Tibial nerve (tissue), 4 donors: ENCODE data around the gene RHEB. TPM values are rescaled to one million over a fixed set of nuclear protein-coding genes. Genes with fewer than 3 reads are reported as not detected.

Experiments used
- DNase-seq, 2 donors: peaks; one replicate each; pipeline ENCODE4 v3.0.0-alpha.2; 2019; ENCODE audit warnings: low spot score in 2 of 2
- H3K27ac ChIP-seq, 4 donors: fragments of 200-600 bp; sonication (generic) in 3 of 4; one replicate each; pipeline ENCODE4 v1.5.1; 2017 to 2019; ENCODE audit warnings: mild to moderate bottlenecking in 1 of 4
- H3K27me3 ChIP-seq, 2 donors: fragments of 200-600 bp; sonication (generic) in 1 of 2; one replicate each; pipeline versions ENCODE4 v1.5.1 to v1.6.0; 2017 to 2019
- H3K36me3 ChIP-seq, 3 donors: fragments of 200-600 bp; sonication (generic); one replicate each; pipeline ENCODE4 v1.5.1; 2018 to 2019
- H3K4me1 ChIP-seq, 4 donors: fragments of 200-600 bp; sonication (generic) in 3 of 4; one replicate each; pipeline ENCODE4 v1.5.1; 2017 to 2019
- H3K4me3 ChIP-seq, 4 donors: fragments of 200-600 bp; sonication (generic) in 3 of 4; one replicate each; pipeline ENCODE4 v1.5.1; 2017 to 2019; ENCODE audit warnings: mild to moderate bottlenecking in 1 of 4, moderate library complexity in 1 of 4
- H3K9me3 ChIP-seq, 4 donors: fragments of 200-600 bp; sonication (generic) in 3 of 4; one replicate each; pipeline ENCODE4 v1.5.1; 2017 to 2019
- EP300 ChIP-seq, 2 donors: sonication (generic); formaldehyde crosslinking; IDR thresholded peaks; one replicate each; pipeline ENCODE4 v1.6.1; 2017; ENCODE audit warnings: antibody characterized with exemption in 2 of 2, mild to moderate bottlenecking in 1 of 2
- POLR2A ChIP-seq, 2 donors: fragments of 450-650 bp; IDR thresholded peaks; one replicate each; pipeline ENCODE4 v1.6.1; 2017; ENCODE audit warnings: antibody characterized with exemption in 2 of 2, mild to moderate bottlenecking in 2 of 2, moderate library complexity in 2 of 2
- WGBS, 2 donors: methylation state at CpG; one replicate each; pipeline ENCODE4 v1.1.5; 2018; 5-methylcytosine and 5-hydroxymethylcytosine counted together
- total RNA-seq, 4 donors: library from RNA; depleted of rRNA; stranded (reverse); fragments of >200 nt; gene quantifications; one replicate each; pipeline ENCODE4 v1.1.0, GENCODE V29; 2016
- TF ChIP-seq, protein P1 (sequence below), 5 experiments: fragments of 200-600 bp in 3 of 5; fragments of 450-650 bp in 2 of 5; sonication (generic) in 3 of 5; IDR thresholded peaks; one replicate each; pipeline ENCODE4 v1.5.1; 2016 to 2019; ENCODE audit warnings: antibody characterized with exemption in 5 of 5, mild to moderate bottlenecking in 3 of 5, moderate library complexity in 2 of 5

Gene RHEB
- total RNA-seq, 4 donors from 2014 or later, result 95.4 to 128 (median 103) TPM

- no peak overlapping the region for H3K4me3 ChIP-seq
- TF ChIP-seq POLR2A (IDR thresholded peaks at IDR 0.05) (no peak), EP300 (IDR thresholded peaks at IDR 0.05) (no peak)
- TF ChIP-seq, protein P1, sequence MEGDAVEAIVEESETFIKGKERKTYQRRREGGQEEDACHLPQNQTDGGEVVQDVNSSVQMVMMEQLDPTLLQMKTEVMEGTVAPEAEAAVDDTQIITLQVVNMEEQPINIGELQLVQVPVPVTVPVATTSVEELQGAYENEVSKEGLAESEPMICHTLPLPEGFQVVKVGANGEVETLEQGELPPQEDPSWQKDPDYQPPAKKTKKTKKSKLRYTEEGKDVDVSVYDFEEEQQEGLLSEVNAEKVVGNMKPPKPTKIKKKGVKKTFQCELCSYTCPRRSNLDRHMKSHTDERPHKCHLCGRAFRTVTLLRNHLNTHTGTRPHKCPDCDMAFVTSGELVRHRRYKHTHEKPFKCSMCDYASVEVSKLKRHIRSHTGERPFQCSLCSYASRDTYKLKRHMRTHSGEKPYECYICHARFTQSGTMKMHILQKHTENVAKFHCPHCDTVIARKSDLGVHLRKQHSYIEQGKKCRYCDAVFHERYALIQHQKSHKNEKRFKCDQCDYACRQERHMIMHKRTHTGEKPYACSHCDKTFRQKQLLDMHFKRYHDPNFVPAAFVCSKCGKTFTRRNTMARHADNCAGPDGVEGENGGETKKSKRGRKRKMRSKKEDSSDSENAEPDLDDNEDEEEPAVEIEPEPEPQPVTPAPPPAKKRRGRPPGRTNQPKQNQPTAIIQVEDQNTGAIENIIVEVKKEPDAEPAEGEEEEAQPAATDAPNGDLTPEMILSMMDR (IDR thresholded peaks at IDR 0.05), result no peak
- 93 to 96% methylated on average over 6 of the region's 6 CpGs for WGBS, 2 donors
- no peaks in the 10 kb centered on the region for H3K27me3 ChIP-seq
- DNase-seq, result no peak
- H3K9me3 ChIP-seq, result no peaks in the 10 kb centered on the region
- no peak overlapping the region for H3K27ac ChIP-seq
- H3K36me3 ChIP-seq, result no peaks in the 10 kb centered on the region
- H3K4me1 ChIP-seq, result no peaks in the 10 kb centered on the region
Measured at GRCh38 chr7:151549644-151550043, 29.9 kb upstream of the RHEB start.

DNA sequence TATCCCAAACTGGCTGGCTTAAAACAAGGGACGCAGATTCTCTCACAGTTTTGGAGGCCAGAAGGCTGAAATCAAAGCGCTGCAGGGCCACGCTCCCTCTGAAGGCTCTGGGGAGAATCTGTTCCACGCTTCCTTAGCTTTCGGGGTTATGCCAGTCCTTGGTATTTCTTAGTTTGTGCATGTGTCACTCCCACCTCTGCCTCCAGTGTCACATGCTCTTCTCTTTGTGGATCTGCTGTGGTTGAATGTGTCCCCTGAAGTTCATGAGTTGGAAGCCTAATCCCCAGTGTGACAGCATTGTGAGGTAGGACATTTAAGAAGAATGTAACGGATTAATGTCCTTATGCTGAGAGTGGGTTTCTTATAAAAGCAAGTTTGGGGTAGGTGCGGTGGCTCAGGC, 29.4 kb upstream of the RHEB start:
- no peak overlapping the region for H3K4me3 ChIP-seq
- H3K27me3 ChIP-seq, result no peaks in the 10 kb centered on the region
- TF ChIP-seq POLR2A (IDR thresholded peaks at IDR 0.05) (no peak), EP300 (IDR thresholded peaks at IDR 0.05) (no peak)
- TF ChIP-seq, protein P1 (IDR thresholded peaks at IDR 0.05), result no peak
- no peaks in the 10 kb centered on the region for H3K4me1 ChIP-seq
- no peak for DNase-seq
- H3K9me3 ChIP-seq, result no peaks in the 10 kb centered on the region
- no peaks in the 10 kb centered on the region for H3K36me3 ChIP-seq
- WGBS, 2 donors, result 90 to 95% methylated on average over 7 of the region's 7 CpGs
- H3K27ac ChIP-seq, result no peak overlapping the region

DNA sequence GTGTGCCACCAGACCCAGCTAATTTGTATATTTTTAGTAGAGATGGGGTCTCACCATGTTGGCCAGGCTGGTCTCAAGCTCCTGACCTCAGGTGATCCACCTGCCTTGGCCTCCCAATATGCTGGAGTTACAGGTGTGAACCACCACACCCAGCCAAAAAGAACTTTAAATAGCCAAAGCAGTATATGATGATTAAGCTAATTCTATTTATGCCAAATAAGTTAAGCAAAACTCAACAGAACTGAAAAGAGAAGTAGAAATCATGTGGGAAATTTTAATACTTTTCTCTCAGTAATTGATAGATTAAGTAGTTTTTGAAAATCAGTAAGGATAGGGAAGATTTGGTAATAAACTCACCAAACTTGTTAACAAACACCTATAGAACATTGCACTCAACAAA, 24.5 kb upstream of the RHEB start:
- no peaks in the 10 kb centered on the region for H3K27me3 ChIP-seq
- H3K4me1 ChIP-seq, result peaks cover 0 to 2% (median 0%) of the 10 kb centered on the region in 4 donors
- H3K4me3 ChIP-seq, result no peak overlapping the region
- H3K27ac ChIP-seq, result no peak overlapping the region
- no peaks in the 10 kb centered on the region for H3K36me3 ChIP-seq
- TF ChIP-seq EP300 (IDR thresholded peaks at IDR 0.05) (no peak), POLR2A (IDR thresholded peaks at IDR 0.05) (no peak)
- TF ChIP-seq, protein P1 (IDR thresholded peaks at IDR 0.05), result no peak
- no peak for DNase-seq
- H3K9me3 ChIP-seq, result no peaks in the 10 kb centered on the region

GRCh38 chr7:151542606-151543130, 23.0 kb upstream of the RHEB start:
- DNase-seq, result no peak
- Histone ChIP-seq H3K4me1 (peaks cover 0 to 17% (median 5%) of the 10 kb centered on the region in 4 donors), H3K27me3 (no peaks in the 10 kb centered on the region), H3K36me3 (no peaks in the 10 kb centered on the region), H3K27ac (no peak overlapping the region), H3K9me3 (no peaks in the 10 kb centered on the region), H3K4me3 (no peak overlapping the region)
- WGBS, 2 donors, result 87 to 92% methylated on average over 6 of the region's 6 CpGs
- TF ChIP-seq, protein P1 (IDR thresholded peaks at IDR 0.05), result no peak
- TF ChIP-seq EP300 (IDR thresholded peaks at IDR 0.05), result no peak
- TF ChIP-seq POLR2A (IDR thresholded peaks at IDR 0.05), result no peak

- DNase-seq, result no peak
- H3K4me1 ChIP-seq, result peaks cover 0 to 22% (median 5%) of the 10 kb centered on the region in 4 donors
- no peaks in the 10 kb centered on the region for H3K9me3 ChIP-seq
- whole genome bisulfite sequencing, 2 donors, result 83 to 90% methylated on average over 17 of the region's 17 CpGs
- H3K27ac ChIP-seq, result no peak overlapping the region
- H3K36me3 ChIP-seq, result no peaks in the 10 kb centered on the region
- TF ChIP-seq, protein P1 (IDR thresholded peaks at IDR 0.05), result no peak
- no peak for TF ChIP-seq EP300 (IDR thresholded peaks at IDR 0.05)
- no peak for TF ChIP-seq POLR2A (IDR thresholded peaks at IDR 0.05)
- no peaks in the 10 kb centered on the region for H3K27me3 ChIP-seq
- H3K4me3 ChIP-seq, result no peak overlapping the region
Measured at GRCh38 chr7:151541709-151542499, 22.2 kb upstream of the RHEB start.
